ENCODE results near the gene RXRA.
A peak's percentile ranks its signal among the peaks of the same experiment; 100 is the strongest.

RXRA gene

DNA sequence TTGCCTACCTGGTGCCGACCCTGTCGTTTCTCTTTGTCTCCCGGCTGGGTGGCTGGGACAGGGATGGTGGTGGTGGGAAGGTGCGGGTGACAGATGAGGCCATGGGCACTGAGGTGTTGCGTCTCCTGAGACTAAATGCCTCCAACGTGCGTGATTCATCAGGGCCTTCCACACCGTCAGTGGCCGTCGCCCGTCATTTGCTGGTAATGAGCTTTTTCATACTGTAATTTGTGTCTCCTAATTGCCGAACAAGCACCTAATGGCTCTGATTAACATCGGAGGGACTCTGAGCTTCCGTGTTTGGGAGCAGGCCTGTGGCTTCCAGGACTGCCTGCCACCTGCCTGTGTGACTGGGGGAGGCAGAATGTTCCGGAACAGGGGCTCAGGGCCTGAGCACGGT, 35.2 kb downstream of the RXRA start:
- H3K4me2 ChIP-seq: peak overlapping the region; percentile 63 to 95 (median 83); a peak in 18 of 22 replicates

DNA sequence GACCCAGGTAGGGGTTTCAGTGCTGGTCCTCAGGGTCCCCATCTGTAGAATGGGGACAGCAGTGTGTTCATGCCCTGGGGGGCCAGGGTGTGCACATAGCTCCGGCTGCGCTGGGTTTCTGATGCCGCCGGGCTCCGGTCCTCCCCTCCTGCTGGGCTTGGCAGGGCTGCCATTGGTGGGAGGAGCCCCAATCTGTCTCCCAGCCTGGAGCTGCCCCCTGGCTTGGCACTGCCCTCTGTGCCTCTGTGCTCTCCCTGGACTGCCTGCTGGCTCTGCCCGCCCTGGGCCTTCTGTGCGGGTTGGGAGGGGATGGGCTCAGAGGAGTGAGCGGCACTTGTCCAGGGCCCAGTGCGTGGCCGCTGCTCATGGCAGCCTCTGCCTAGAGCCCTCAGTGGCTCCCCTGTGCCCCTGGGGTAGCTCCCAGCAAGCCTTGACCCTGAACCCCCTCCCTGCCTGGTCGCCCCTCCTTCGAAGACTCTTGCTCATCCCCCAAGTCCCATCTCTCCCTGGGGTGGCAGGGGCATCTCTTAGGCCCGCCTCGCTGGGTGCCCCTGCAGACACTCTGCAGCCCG, 35.7 kb downstream of the RXRA start:
- H3K4me1 ChIP-seq: peaks cover 91 to 100% (median 100%) of the 10 kb centered on the region in 10 experiments
- H3K27ac ChIP-seq: no peak overlapping the region
- H3K4me2 ChIP-seq: peak overlapping the region; percentile 12 to 92 (median 82); a peak in 11 of 22 replicates
- no peaks in the 10 kb centered on the region; a peak in 1 of 22 replicates for H3K36me3 ChIP-seq
- no peaks in the 10 kb centered on the region for H3K27me3 ChIP-seq
- H3K9ac ChIP-seq: no peak overlapping the region
- H3K9me3 ChIP-seq (replicated peaks in 1 of 11): no peaks in the 10 kb centered on the region
- TF ChIP-seq Cebpa-rat (IDR thresholded peaks at IDR 0.05): no peak
- H4K20me1 ChIP-seq: peaks cover 92 to 100% (median 100%) of the 10 kb centered on the region in 11 experiments
- H3K4me3 ChIP-seq: no peak overlapping the region

More for the DNA sequence above, 35.2 kb downstream of the RXRA start:
- Histone ChIP-seq H3K9ac (no peak overlapping the region), H3K27ac (no peak overlapping the region), H3K36me3 (no peaks in the 10 kb centered on the region; a peak in 1 of 22 replicates), H3K27me3 (no peaks in the 10 kb centered on the region), H3K9me3 (replicated peaks in 1 of 11) (no peaks in the 10 kb centered on the region), H3K4me1 (peaks cover 91 to 100% (median 100%) of the 10 kb centered on the region in 10 experiments), H3K4me3 (no peak overlapping the region), H4K20me1 (peaks cover 97 to 100% (median 100%) of the 10 kb centered on the region in 11 experiments)
- TF ChIP-seq Cebpa-rat (IDR thresholded peaks at IDR 0.05): no peak

DNA sequence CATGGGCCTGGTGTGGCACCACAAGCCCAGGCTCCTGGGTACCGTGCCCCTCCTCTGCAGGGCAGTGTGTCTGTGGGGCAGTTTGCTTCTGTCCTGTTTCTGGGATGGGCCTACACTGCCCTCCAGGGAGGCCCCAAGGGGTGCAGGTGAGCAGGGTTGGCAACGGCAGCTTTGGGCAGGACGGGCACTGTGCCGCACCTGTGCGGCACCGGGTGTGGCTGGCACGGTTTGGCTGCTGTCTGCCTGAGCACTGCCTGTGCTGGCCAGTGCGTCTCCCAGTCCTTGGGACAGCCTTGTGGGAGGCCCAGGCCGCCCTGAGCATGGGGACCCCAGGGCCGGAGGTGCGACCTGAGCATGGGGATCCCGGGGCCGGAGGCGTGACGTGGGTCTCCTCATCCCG, 37.2 kb downstream of the RXRA start:
- H3K4me2 ChIP-seq: peak overlapping the region in 9 of 11 experiments; percentile 9 to 92 (median 77); a peak in 13 of 22 replicates
- H3K27ac ChIP-seq: no peak overlapping the region
- no peaks in the 10 kb centered on the region for H3K27me3 ChIP-seq
- peak overlapping the region in 2 of 11 experiments; percentile 4 to 34; a peak in 1 of 22 replicates for H3K9ac ChIP-seq
- TF ChIP-seq Cebpa-rat (IDR thresholded peaks at IDR 0.05): no peak
- H3K4me1 ChIP-seq: peaks cover 91 to 100% (median 100%) of the 10 kb centered on the region in 10 experiments
- no peaks in the 10 kb centered on the region for H3K9me3 ChIP-seq (replicated peaks in 1 of 11)
- peaks cover 91 to 100% (median 100%) of the 10 kb centered on the region in 11 experiments for H4K20me1 ChIP-seq
- H3K4me3 ChIP-seq: no peak overlapping the region
- peaks cover 0 to 6% (median 0%) of the 10 kb centered on the region in 11 experiments; a peak in 2 of 22 replicates for H3K36me3 ChIP-seq

DNA sequence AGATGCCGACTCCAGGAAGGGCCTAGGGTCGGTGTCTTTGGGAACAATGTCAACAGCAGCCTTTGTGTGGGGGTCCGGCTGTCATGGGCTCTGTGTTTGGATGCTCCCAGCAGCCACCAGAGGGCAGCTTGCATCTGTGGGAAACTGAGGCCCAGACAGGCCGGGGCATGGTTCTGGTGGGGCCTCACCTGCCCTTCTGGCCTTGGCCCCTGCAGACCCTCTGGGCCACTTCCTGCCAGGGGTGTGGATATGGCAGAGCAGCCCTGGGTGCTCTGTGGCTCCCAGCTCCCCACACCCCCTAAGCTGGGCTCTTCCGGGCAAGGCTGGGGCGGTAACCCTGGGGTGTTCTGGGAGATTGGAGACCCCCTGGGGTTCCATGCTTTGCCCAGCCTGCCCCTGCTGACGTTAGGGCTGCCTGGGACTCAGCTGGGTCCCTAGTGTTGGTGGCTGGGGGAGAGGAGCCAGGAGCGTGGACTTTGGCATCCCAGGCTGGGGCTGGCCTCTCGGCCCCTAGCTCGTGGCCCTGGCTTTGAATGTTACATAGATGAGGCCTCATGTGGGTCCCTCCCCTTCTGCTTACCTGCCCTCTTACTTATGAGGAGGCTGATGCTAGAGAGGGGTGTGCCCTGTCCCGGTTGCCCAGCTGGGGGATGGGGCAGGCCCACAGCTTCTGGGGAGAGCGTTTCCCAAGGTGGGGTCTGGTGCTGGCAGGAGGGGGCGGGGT, 38.3 kb downstream of the RXRA start:
- Histone ChIP-seq H3K4me3 (no peak overlapping the region; a peak in 1 of 20 replicates), H3K36me3 (peaks cover 0 to 6% (median 0%) of the 10 kb centered on the region in 11 experiments; a peak in 2 of 22 replicates), H3K9me3 (replicated peaks in 1 of 11) (no peaks in the 10 kb centered on the region), H3K9ac (peak overlapping the region in 10 of 11 experiments; percentile 34 to 66 (median 52); a peak in 17 of 22 replicates), H4K20me1 (peaks cover 85 to 100% (median 96%) of the 10 kb centered on the region in 11 experiments), H3K4me1 (peaks cover 86 to 97% (median 94%) of the 10 kb centered on the region in 10 experiments), H3K4me2 (peak overlapping the region; percentile 66 to 92 (median 79)), H3K27ac (peak overlapping the region in 8 of 11 experiments; percentile 33 to 67 (median 52); a peak in 11 of 22 replicates), H3K27me3 (no peaks in the 10 kb centered on the region)
- TF ChIP-seq Cebpa-rat (IDR thresholded peaks at IDR 0.05): no peak

DNA sequence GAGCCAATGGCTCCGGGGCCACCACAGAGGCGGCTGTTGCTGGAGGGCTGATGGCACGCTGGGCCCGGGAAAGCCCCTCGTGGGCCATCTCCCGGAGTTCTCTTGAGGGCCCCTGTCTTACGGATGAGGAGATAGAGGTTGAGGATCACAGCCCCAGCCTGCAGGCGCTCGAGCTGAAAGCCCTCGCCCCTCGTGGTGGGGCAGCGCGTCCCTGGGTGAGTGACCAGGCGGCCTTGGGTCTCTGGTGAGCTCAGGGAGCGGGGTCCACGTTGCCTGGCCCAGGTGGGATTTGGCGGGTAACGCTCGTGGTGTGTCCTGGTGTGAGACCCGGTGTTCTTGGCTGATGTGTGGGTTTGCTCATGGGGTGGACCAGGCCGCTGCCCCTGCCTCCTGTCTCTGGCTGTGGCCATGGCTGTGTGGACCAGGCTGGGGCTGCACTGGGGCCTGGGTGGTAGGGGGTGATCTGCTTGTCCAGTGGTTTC, 38.9 kb downstream of the RXRA start:
- Histone ChIP-seq H3K9ac (peak overlapping the region; percentile 34 to 66 (median 48); a peak in 21 of 22 replicates), H3K36me3 (peaks cover 0 to 6% (median 0%) of the 10 kb centered on the region in 11 experiments; a peak in 2 of 22 replicates), H3K4me3 (peak overlapping the region in 1 of 10 experiments; percentile 3; a peak in 1 of 20 replicates), H3K4me2 (peak overlapping the region; percentile 66 to 92 (median 79)), H3K27me3 (no peaks in the 10 kb centered on the region), H3K27ac (peak overlapping the region; percentile 16 to 67 (median 41); a peak in 17 of 22 replicates), H3K9me3 (replicated peaks in 1 of 11) (no peaks in the 10 kb centered on the region), H4K20me1 (peaks cover 85 to 100% (median 96%) of the 10 kb centered on the region in 11 experiments), H3K4me1 (peaks cover 86 to 97% (median 94%) of the 10 kb centered on the region in 10 experiments)
- no peak for TF ChIP-seq Cebpa-rat (IDR thresholded peaks at IDR 0.05)

DNA sequence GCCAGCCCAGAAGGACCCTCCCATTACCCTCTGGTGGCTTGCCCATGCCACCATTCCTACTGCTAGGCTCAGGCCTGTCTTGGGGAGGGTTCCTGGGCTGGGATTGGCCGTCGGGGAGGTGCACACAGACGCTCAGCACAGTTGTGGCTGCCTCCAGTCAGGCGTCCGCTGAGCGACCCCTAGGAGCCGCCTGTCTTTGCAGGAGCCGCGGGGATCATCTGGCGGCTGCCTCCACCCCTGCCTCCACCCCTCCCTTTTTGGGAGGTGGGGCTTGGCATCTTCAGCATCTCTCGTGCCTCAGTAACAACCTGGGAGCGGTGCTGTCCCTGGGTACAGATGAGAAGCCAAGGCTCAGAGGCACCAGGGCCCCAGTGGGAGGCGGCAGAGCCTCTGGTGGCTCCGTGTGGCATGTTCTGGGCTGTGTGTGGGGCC, 39.6 kb downstream of the RXRA start:
- Histone ChIP-seq H3K4me1 (peaks cover 86 to 97% (median 94%) of the 10 kb centered on the region in 10 experiments), H3K36me3 (peaks cover 0 to 6% (median 0%) of the 10 kb centered on the region in 11 experiments; a peak in 2 of 22 replicates), H3K9me3 (replicated peaks in 1 of 11) (no peaks in the 10 kb centered on the region), H3K4me2 (peak overlapping the region; percentile 66 to 92 (median 79)), H3K9ac (peak overlapping the region; percentile 20 to 66 (median 48); a peak in 21 of 22 replicates), H3K4me3 (peak overlapping the region in 2 of 10 experiments; percentile 3 to 11; a peak in 1 of 20 replicates), H3K27me3 (no peaks in the 10 kb centered on the region), H4K20me1 (peaks cover 85 to 100% (median 96%) of the 10 kb centered on the region in 11 experiments), H3K27ac (peak overlapping the region; percentile 16 to 67 (median 41); a peak in 19 of 22 replicates)
- TF ChIP-seq Cebpa-rat (IDR thresholded peaks at IDR 0.05): no peak

DNA sequence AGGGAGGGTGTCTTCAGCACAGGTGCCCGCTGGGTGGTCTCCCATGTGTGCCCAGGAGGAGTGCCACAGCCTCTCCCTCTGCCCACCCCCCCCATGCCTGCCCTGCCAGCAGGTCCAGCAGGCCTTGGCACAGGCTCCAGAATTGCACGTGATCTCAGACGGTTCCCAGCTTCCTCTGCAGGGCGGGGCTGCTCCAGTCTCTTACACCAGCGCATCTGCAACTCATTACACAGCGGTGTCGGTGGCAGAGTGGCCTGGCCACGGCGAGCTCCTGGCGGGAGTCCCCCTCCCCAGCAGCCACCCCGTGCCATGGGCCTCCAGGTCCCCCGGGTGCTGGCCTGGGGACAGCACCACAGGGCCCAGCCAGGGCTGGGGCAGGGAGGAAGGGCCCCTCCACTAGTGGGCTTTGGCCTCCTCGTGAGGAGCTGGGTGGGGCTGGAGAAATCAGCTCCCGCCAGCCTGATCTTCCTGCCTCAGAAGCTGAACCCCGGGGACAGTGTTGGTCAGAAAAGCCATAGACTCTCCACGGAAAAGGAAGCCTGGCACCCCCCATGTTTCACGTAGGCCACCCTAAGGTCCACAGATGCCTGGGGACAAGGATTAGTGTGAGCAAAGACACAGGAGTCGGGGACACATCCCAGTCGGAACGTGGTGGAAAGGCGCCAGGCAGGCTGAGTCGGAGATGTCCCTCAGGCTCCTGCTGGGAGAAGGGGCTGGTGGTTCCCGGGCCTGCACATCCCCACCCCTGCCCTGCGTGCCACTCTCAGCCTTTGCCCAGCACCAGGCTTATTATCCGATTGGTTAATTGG, 40.2 kb downstream of the RXRA start:
- peaks cover 0 to 6% (median 0%) of the 10 kb centered on the region in 11 experiments; a peak in 2 of 22 replicates for H3K36me3 ChIP-seq
- H4K20me1 ChIP-seq: peaks cover 85 to 100% (median 96%) of the 10 kb centered on the region in 11 experiments; a peak in 21 of 22 replicates
- no peak for TF ChIP-seq Cebpa-rat (IDR thresholded peaks at IDR 0.05)
- no peaks in the 10 kb centered on the region for H3K27me3 ChIP-seq
- H3K4me2 ChIP-seq: peak overlapping the region; percentile 66 to 92 (median 79)
- H3K27ac ChIP-seq: peak overlapping the region in 10 of 11 experiments; percentile 16 to 67 (median 46); a peak in 13 of 22 replicates
- H3K9ac ChIP-seq: peak overlapping the region; percentile 20 to 66 (median 57); a peak in 18 of 22 replicates
- no peaks in the 10 kb centered on the region for H3K9me3 ChIP-seq (replicated peaks in 1 of 11)
- peak overlapping the region in 1 of 10 experiments; percentile 11; a peak in 1 of 20 replicates for H3K4me3 ChIP-seq
- H3K4me1 ChIP-seq: peaks cover 86 to 97% (median 94%) of the 10 kb centered on the region in 10 experiments

DNA sequence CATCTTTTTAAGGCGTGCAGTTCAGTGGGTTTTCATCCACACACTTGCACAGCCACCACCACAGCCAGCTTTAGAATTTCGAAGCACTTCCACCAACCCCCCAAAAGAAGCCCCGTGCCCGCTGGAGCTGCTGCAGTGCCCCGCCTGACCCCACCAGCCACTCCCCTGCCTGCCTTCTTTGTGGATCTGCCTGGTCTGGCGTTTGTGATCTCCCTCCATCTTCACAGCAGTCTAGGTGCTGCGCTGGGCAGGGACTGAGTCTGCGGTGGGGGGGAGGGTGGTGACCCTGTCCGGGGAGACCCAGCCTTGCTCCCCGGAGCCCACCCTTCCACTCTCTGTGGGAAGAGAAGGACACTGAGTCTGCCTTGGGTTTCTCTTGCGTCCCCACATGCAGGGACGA, 40.8 kb downstream of the RXRA start:
- H3K36me3 ChIP-seq: peaks cover 0 to 6% (median 0%) of the 10 kb centered on the region in 11 experiments; a peak in 2 of 22 replicates
- H4K20me1 ChIP-seq: peaks cover 85 to 100% (median 96%) of the 10 kb centered on the region in 11 experiments; a peak in 21 of 22 replicates
- H3K27ac ChIP-seq: peak overlapping the region in 4 of 11 experiments; percentile 22 to 67 (median 58); a peak in 7 of 22 replicates
- peak overlapping the region in 6 of 11 experiments; percentile 31 to 66 (median 60); a peak in 6 of 22 replicates for H3K9ac ChIP-seq
- H3K9me3 ChIP-seq (replicated peaks in 1 of 11): no peaks in the 10 kb centered on the region
- peaks cover 91 to 97% (median 94%) of the 10 kb centered on the region in 10 experiments for H3K4me1 ChIP-seq
- H3K4me2 ChIP-seq: peak overlapping the region; percentile 66 to 92 (median 79); a peak in 20 of 22 replicates
- H3K4me3 ChIP-seq: no peak overlapping the region
- TF ChIP-seq Cebpa-rat (IDR thresholded peaks at IDR 0.05): no peak
- no peaks in the 10 kb centered on the region for H3K27me3 ChIP-seq

All from BLaER1 treated with 17β-estradiol and CSF1 and Interleukin-3, amounts not matched to agents 10 nM and 100 nM (cell line).